Mesendoderm (in vitro differentiated cells): Measurements from ENCODE around the gene RNF220.

Source experiments
- DNase-seq: peaks from one replicate; pipeline ENCODE4 v3.0.0; 2013
- H2AK5ac ChIP-seq: 2 replicates; pipeline ENCODE4 v1.6.1; 2013; ENCODE audit warnings: low read length, inconsistent platforms
- H2BK120ac ChIP-seq: 2 replicates; pipeline ENCODE4 v1.6.1; 2013; ENCODE audit warnings: low read depth, mild to moderate bottlenecking, low read length, moderate library complexity, mixed read lengths
- H2BK15ac ChIP-seq: replicated peaks from 2 replicates; pipeline ENCODE4 v1.6.1; 2013; ENCODE audit warnings: low read depth, mild to moderate bottlenecking, moderate library complexity
- H2BK5ac ChIP-seq: 2 replicates; pipeline ENCODE4 v1.6.1; 2013; ENCODE audit warnings: low read length, inconsistent platforms
- H3K18ac ChIP-seq: 2 replicates; pipeline ENCODE4 v1.6.1; 2013; ENCODE audit warnings: mild to moderate bottlenecking, low read length, mixed read lengths
- H3K23ac ChIP-seq: one replicate; pipeline ENCODE4 v1.6.1; 2013; ENCODE audit warnings: low read length
- H3K27ac ChIP-seq: 2 replicates; pipeline ENCODE4 v1.5.1; 2013; ENCODE audit warnings: low read depth, mild to moderate bottlenecking, inconsistent platforms, low read length, moderate library complexity
- H3K27me3 ChIP-seq: 2 replicates; pipeline ENCODE4 v1.6.1; 2013; ENCODE audit warnings: low read length, control low read depth, mild to moderate bottlenecking, inconsistent platforms; ENCODE audit not compliant: insufficient read depth, poor library complexity
- H3K36me3 ChIP-seq: 2 replicates; pipeline ENCODE4 v1.6.1; 2013; ENCODE audit warnings: low read length, inconsistent platforms; ENCODE audit not compliant: control insufficient read depth, insufficient read depth
- H3K4ac ChIP-seq: one replicate; pipeline ENCODE4 v1.6.1; 2013; ENCODE audit warnings: low read depth, mild to moderate bottlenecking, low read length, moderate library complexity
- H3K4me1 ChIP-seq: 2 replicates; pipeline ENCODE4 v1.6.1; 2013; ENCODE audit warnings: low read depth, low read length, inconsistent platforms; ENCODE audit not compliant: control insufficient read depth
- H3K4me2 ChIP-seq: 2 replicates; pipeline ENCODE4 v1.6.1; 2013; ENCODE audit warnings: low read length
- H3K4me3 ChIP-seq: 2 replicates; pipeline ENCODE4 v1.5.1; 2013; ENCODE audit warnings: mild to moderate bottlenecking, low read length
- H3K56ac ChIP-seq: one replicate; pipeline ENCODE4 v1.6.1; 2013; ENCODE audit warnings: low read length
- H3K79me1 ChIP-seq: 2 replicates; pipeline ENCODE4 v1.6.1; 2013; ENCODE audit warnings: low read length, inconsistent platforms
- H3K79me2 ChIP-seq: 2 replicates; pipeline ENCODE4 v1.6.1; 2013; ENCODE audit warnings: mild to moderate bottlenecking, low read length; ENCODE audit not compliant: control insufficient read depth, insufficient read depth
- H3K9ac ChIP-seq: 2 replicates; pipeline ENCODE4 v1.6.1; 2013; ENCODE audit warnings: low read length, inconsistent platforms
- H4K5ac ChIP-seq: one replicate; pipeline ENCODE4 v1.6.1; 2013; ENCODE audit warnings: low read length
- H4K8ac ChIP-seq: one replicate; pipeline ENCODE4 v1.6.1; 2013; ENCODE audit warnings: low read depth, mild to moderate bottlenecking, control low read depth, low read length, moderate library complexity
- WGBS: extraction: QIAGEN DNeasy Blood & Tissue Kit; methylation state at CpG from one replicate; pipeline ENCODE4 v1.1.7; 2013; ENCODE audit warnings: low lambda C conversion rate, missing lambda C conversion rate; ENCODE audit not compliant: insufficient coverage; ENCODE audit errors: extremely low coverage; 5-methylcytosine and 5-hydroxymethylcytosine counted together

The RNF220 gene

GRCh38 chr1:44693900-44694299 is 288.8 kb downstream of the RNF220 start:
- H4K5ac ChIP-seq = no peak overlapping the region
- H3K27ac ChIP-seq = no peak overlapping the region
- WGBS = no CpG with 5 or more reads among the region's 3 CpGs
- no peaks in the 10 kb centered on the region for H3K36me3 ChIP-seq
- DNase-seq = no peak
- H3K4me1 ChIP-seq = no peaks in the 10 kb centered on the region
- H3K9ac ChIP-seq = no peak overlapping the region
- no peak overlapping the region for H2BK5ac ChIP-seq
- H2BK120ac ChIP-seq = no peak overlapping the region
- H3K79me2 ChIP-seq = no peaks in the 10 kb centered on the region
- H3K79me1 ChIP-seq = no peaks in the 10 kb centered on the region
- H3K4me2 ChIP-seq = no peak overlapping the region
- no peak overlapping the region for H2BK15ac ChIP-seq
- no peak overlapping the region for H3K23ac ChIP-seq
- H3K4me3 ChIP-seq = no peak overlapping the region
- H3K27me3 ChIP-seq = no peaks in the 10 kb centered on the region
- H2AK5ac ChIP-seq = no peak overlapping the region
- no peak overlapping the region for H3K18ac ChIP-seq
- H4K8ac ChIP-seq = no peak overlapping the region
- no peak overlapping the region for H3K56ac ChIP-seq
- H3K4ac ChIP-seq = no peak overlapping the region

DNA sequence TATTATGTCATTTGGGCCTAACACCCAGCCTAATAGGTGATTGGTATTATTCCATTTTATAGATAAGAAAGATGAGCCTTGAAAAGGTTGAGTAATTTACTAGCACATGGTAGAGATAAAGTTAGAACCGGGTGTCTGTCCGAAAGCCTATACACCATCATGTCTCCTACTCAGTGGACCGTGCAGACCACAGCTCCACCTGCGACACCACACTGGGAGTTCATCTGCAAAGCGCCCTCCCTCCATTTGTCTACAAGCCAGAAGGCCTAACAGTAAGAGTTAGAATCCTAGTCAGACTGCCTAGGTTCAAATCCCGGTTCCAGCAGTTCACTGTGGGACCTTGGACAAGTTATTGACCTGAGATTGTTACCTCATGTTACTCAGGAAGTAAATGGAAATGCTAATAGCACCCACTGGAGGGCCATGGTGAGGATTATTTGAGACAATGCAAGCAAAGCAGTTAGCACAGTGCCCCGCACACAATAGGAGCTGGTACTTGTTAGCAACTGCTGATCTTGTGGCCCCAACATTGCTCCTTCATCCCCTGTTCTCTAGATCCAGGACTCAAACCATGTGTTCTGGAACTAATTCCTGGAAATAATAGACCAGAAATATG is 289.9 kb downstream of the RNF220 start:
- Histone ChIP-seq H3K4ac (no peak overlapping the region), H2BK120ac (no peak overlapping the region), H3K79me1 (no peaks in the 10 kb centered on the region), H4K8ac (no peak overlapping the region), H4K5ac (no peak overlapping the region), H3K27me3 (no peaks in the 10 kb centered on the region), H3K56ac (no peak overlapping the region), H3K4me1 (no peaks in the 10 kb centered on the region), H3K36me3 (no peaks in the 10 kb centered on the region), H3K27ac (no peak overlapping the region), H3K18ac (no peak overlapping the region), H3K23ac (no peak overlapping the region), H2BK5ac (no peak overlapping the region), H3K9ac (no peak overlapping the region), H2AK5ac (no peak overlapping the region), H3K79me2 (no peaks in the 10 kb centered on the region), H3K4me3 (no peak overlapping the region), H3K4me2 (no peak overlapping the region), H2BK15ac (no peak overlapping the region)
- WGBS = no CpG with 5 or more reads among the region's 7 CpGs
- peak; percentile 48 for DNase-seq

DNA sequence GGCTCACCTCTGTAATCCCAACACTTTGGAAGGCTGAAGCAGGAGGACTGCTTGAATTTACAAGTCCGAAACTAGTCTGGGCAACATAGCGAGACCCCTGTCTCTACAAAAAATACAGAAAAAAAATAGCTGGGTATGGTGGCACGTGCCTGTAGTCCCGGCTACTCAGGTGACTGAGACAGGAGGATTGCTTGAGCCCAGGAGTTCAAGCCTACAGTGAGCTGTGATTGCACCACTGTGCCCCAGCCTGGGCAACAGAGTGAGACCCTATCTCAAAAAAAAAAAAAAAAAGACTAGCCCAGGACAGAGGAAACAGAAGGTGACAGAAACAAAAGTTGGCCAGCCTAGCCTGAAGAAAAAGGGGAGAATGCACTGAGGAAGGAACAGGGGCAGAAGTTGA is 290.6 kb downstream of the RNF220 start:
- Histone ChIP-seq H3K36me3 (no peaks in the 10 kb centered on the region), H3K4me3 (no peak overlapping the region), H3K27ac (no peak overlapping the region), H3K18ac (no peak overlapping the region), H2BK15ac (no peak overlapping the region), H3K4me1 (no peaks in the 10 kb centered on the region), H4K8ac (no peak overlapping the region), H3K9ac (no peak overlapping the region), H2BK120ac (no peak overlapping the region), H2BK5ac (no peak overlapping the region), H3K56ac (no peak overlapping the region), H3K4ac (no peak overlapping the region), H3K27me3 (no peaks in the 10 kb centered on the region), H2AK5ac (no peak overlapping the region), H3K4me2 (no peak overlapping the region), H4K5ac (no peak overlapping the region), H3K23ac (no peak overlapping the region), H3K79me1 (no peaks in the 10 kb centered on the region), H3K79me2 (no peaks in the 10 kb centered on the region)
- no CpG with 5 or more reads among the region's 4 CpGs for WGBS
- DNase-seq = no peak

DNA sequence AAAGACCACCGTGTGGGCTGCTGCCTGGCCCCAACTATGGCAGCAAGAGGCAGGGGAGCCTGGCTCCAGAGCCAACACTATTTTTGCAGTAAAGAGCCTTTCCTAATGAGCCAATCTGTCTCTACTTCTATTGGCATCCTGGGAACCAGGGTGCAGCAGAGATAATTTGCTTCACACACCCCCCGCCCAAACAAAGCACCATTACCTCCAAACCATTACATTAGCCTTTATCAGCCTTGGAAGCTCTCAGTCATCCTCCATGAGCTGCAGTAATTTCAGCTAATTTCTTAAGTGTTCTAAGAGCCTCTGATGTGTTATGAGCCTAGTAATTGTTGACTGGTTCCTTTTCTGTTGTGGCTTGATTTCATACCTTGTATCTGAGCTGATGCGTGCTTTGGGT is 291.0 kb downstream of the RNF220 start:
- Histone ChIP-seq H4K5ac (no peak overlapping the region), H3K23ac (no peak overlapping the region), H3K18ac (no peak overlapping the region), H3K79me1 (no peaks in the 10 kb centered on the region), H3K4me1 (no peaks in the 10 kb centered on the region), H3K4ac (no peak overlapping the region), H2BK5ac (no peak overlapping the region), H3K4me2 (no peak overlapping the region), H3K36me3 (no peaks in the 10 kb centered on the region), H3K27me3 (no peaks in the 10 kb centered on the region), H3K9ac (no peak overlapping the region), H2BK120ac (no peak overlapping the region), H3K4me3 (no peak overlapping the region), H3K79me2 (no peaks in the 10 kb centered on the region), H3K27ac (no peak overlapping the region), H2BK15ac (no peak overlapping the region), H3K56ac (no peak overlapping the region), H4K8ac (no peak overlapping the region), H2AK5ac (no peak overlapping the region)
- no CpG with 5 or more reads among the region's 3 CpGs for WGBS
- DNase-seq = no peak

- no peaks in the 10 kb centered on the region for H3K27me3 ChIP-seq
These were observed 291.8 kb downstream of the RNF220 start for GRCh38 chr1:44696789-44697345.

DNA sequence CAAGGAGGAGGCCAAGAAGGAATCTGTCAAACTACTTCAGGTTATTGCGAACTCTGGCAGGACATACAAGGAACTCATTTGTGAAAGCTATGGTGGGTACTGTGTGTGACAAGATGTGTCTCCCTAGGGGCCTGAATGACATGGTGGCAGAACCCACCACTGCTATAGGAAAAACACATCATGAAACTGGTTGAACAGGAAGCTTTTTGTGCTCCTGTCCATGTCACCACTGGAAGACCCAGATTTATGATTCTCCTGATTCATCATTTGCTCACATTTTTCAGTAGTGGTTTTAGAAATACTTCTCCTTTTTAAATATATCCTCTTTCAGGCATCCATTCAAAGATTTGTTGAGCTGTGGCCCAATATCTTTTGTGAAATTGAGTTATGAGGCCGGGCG is 293.1 kb downstream of the RNF220 start:
- H2BK15ac ChIP-seq = no peak overlapping the region
- H2BK5ac ChIP-seq = no peak overlapping the region
- H3K4me2 ChIP-seq = no peak overlapping the region
- H3K4ac ChIP-seq = no peak overlapping the region
- H3K79me1 ChIP-seq = no peaks in the 10 kb centered on the region
- H3K36me3 ChIP-seq = no peaks in the 10 kb centered on the region
- H2AK5ac ChIP-seq = no peak overlapping the region
- H3K27ac ChIP-seq = no peak overlapping the region
- DNase-seq = no peak
- no peaks in the 10 kb centered on the region for H3K4me1 ChIP-seq
- no peak overlapping the region for H3K9ac ChIP-seq
- no peak overlapping the region for H3K18ac ChIP-seq
- no peak overlapping the region for H3K4me3 ChIP-seq
- H4K8ac ChIP-seq = no peak overlapping the region
- WGBS = no CpG with 5 or more reads among the region's 3 CpGs
- no peak overlapping the region for H4K5ac ChIP-seq
- H3K27me3 ChIP-seq = no peaks in the 10 kb centered on the region
- no peak overlapping the region for H3K23ac ChIP-seq
- no peak overlapping the region for H3K56ac ChIP-seq
- no peaks in the 10 kb centered on the region for H3K79me2 ChIP-seq
- no peak overlapping the region for H2BK120ac ChIP-seq

More at GRCh38 chr1:44696789-44697345, 291.8 kb downstream of the RNF220 start:
- H3K4ac ChIP-seq = no peak overlapping the region
- H2AK5ac ChIP-seq = no peak overlapping the region
- H2BK120ac ChIP-seq = no peak overlapping the region
- H3K4me3 ChIP-seq = no peak overlapping the region
- H3K79me2 ChIP-seq = no peaks in the 10 kb centered on the region
- no peaks in the 10 kb centered on the region for H3K4me1 ChIP-seq
- no peak overlapping the region for H3K9ac ChIP-seq
- H3K56ac ChIP-seq = no peak overlapping the region
- H3K18ac ChIP-seq = no peak overlapping the region
- no peaks in the 10 kb centered on the region for H3K79me1 ChIP-seq
- H3K23ac ChIP-seq = no peak overlapping the region
- no peak overlapping the region for H2BK5ac ChIP-seq
- H4K5ac ChIP-seq = no peak overlapping the region
- no peak overlapping the region for H3K27ac ChIP-seq
- no peak overlapping the region for H3K4me2 ChIP-seq
- H3K36me3 ChIP-seq = no peaks in the 10 kb centered on the region
- H4K8ac ChIP-seq = no peak overlapping the region
- WGBS = no CpG with 5 or more reads among the region's 7 CpGs
- no peak for DNase-seq
- H2BK15ac ChIP-seq = no peak overlapping the region
